ENCODE measurements around the gene RAD51B. TPM values are rescaled to one million over a fixed set of nuclear protein-coding genes. Genes with fewer than 3 reads are reported as not detected.
A peak's percentile ranks its signal among the peaks of the same experiment; 100 is the strongest.

Gene RAD51B
- total RNA-seq, 1 donor from 2014 or later = 28.5 TPM

DNA sequence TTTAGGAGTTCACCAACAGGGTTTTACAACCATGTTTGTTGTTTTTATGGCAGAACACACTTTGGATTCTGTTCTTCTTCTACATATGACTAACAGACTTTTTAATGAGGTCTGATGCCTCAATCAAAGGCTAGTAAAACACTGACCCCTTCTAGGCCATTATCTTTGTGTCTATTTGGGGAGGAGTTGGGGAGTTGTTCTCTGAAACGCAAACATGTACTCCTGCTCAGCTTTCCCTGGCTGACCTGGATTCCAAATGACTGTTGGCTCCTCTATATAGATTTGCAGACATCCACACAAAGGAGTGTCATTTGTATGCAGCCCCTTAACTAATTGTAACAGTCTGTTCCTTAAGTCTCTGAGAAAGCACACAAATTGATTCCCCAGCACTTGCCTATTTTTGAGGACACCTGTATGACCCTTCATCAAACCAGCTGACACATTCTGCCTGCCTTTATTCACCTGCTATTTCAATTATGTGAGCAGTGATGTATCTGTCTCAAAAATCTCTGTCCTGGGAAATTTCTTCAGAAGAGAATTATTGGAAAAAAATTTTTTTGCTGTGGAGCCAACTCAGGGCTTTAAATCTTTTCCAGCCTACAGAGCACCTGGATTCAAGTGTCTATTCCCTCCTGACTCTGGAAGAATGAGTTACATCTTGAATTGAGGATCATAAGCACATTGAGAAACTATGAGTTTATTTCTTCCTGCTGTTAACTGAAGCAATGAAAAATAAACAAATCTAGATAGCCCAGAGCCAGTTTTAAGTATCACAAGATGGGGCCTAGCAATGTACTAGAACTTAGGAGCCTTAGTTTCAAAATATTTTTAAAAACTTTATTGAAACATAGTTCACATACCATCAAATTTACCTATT lies 417.2 kb downstream of the RAD51B start:
- TF ChIP-seq POLR2AphosphoS5 (IDR thresholded peaks at IDR 0.05; ENCODE audit: insufficient read depth in 1 of 2, low read depth in 1 of 2) (no peak), POLR2A (IDR thresholded peaks at IDR 0.05) (no peak)
- TF ChIP-seq, protein P1, sequence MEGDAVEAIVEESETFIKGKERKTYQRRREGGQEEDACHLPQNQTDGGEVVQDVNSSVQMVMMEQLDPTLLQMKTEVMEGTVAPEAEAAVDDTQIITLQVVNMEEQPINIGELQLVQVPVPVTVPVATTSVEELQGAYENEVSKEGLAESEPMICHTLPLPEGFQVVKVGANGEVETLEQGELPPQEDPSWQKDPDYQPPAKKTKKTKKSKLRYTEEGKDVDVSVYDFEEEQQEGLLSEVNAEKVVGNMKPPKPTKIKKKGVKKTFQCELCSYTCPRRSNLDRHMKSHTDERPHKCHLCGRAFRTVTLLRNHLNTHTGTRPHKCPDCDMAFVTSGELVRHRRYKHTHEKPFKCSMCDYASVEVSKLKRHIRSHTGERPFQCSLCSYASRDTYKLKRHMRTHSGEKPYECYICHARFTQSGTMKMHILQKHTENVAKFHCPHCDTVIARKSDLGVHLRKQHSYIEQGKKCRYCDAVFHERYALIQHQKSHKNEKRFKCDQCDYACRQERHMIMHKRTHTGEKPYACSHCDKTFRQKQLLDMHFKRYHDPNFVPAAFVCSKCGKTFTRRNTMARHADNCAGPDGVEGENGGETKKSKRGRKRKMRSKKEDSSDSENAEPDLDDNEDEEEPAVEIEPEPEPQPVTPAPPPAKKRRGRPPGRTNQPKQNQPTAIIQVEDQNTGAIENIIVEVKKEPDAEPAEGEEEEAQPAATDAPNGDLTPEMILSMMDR (IDR thresholded peaks at IDR 0.05) = no peak
- Histone ChIP-seq H3K4me1 (peaks cover 61% of the 10 kb centered on the region), H3K27me3 (no peaks in the 10 kb centered on the region), H3K4me3 (no peak overlapping the region), H3K27ac (peak overlapping the region; percentile 76), H3K9me3 (no peaks in the 10 kb centered on the region), H3K36me3 (no peaks in the 10 kb centered on the region)
- intact Hi-C loops (cut with DNase I) = no loop called here
- DNase-seq (ENCODE audit: extremely low spot score in 2 of 2) = no peak

DNA sequence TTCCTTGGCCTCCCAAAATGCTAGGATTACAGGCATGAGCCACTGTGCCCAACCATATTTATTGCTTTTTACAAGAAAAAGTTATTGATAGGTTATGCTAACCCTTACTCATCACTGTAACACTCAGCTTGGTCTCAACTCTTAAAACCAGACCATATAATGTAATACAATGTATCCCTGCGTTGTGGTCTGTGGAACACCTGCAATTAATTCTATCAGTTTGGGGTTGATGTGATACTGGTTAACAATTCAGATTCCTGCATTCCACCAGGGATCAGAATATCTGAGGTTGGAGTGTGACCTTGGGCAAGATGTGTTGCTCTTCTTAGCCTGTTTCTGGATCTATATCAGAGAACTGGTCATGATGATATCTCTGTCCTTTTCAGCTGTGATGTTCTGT lies 419.0 kb downstream of the RAD51B start:
- Histone ChIP-seq H3K4me3 (no peak overlapping the region), H3K27ac (peak overlapping the region; percentile 76), H3K36me3 (no peaks in the 10 kb centered on the region), H3K9me3 (no peaks in the 10 kb centered on the region), H3K27me3 (no peaks in the 10 kb centered on the region), H3K4me1 (peaks cover 49% of the 10 kb centered on the region)
- intact Hi-C loops (cut with DNase I) = no loop called here
- no peak for TF ChIP-seq POLR2A (IDR thresholded peaks at IDR 0.05)
- DNase-seq (ENCODE audit: extremely low spot score in 2 of 2) = no peak

GRCh38 chr14:68238976-68239375 lies 419.4 kb downstream of the RAD51B start:
- Histone ChIP-seq H3K4me1 (peaks cover 49% of the 10 kb centered on the region), H3K27ac (peak overlapping the region; percentile 76), H3K36me3 (no peaks in the 10 kb centered on the region), H3K9me3 (no peaks in the 10 kb centered on the region), H3K4me3 (no peak overlapping the region), H3K27me3 (no peaks in the 10 kb centered on the region)
- intact Hi-C loops (cut with DNase I) = no loop called here
- TF ChIP-seq, protein P1 (IDR thresholded peaks at IDR 0.05) = no peak
- TF ChIP-seq POLR2A (IDR thresholded peaks at IDR 0.05) (no peak), POLR2AphosphoS5 (IDR thresholded peaks at IDR 0.05; ENCODE audit: insufficient read depth in 1 of 2, low read depth in 1 of 2) (no peak)
- no peak for DNase-seq (ENCODE audit: extremely low spot score in 2 of 2)

DNA sequence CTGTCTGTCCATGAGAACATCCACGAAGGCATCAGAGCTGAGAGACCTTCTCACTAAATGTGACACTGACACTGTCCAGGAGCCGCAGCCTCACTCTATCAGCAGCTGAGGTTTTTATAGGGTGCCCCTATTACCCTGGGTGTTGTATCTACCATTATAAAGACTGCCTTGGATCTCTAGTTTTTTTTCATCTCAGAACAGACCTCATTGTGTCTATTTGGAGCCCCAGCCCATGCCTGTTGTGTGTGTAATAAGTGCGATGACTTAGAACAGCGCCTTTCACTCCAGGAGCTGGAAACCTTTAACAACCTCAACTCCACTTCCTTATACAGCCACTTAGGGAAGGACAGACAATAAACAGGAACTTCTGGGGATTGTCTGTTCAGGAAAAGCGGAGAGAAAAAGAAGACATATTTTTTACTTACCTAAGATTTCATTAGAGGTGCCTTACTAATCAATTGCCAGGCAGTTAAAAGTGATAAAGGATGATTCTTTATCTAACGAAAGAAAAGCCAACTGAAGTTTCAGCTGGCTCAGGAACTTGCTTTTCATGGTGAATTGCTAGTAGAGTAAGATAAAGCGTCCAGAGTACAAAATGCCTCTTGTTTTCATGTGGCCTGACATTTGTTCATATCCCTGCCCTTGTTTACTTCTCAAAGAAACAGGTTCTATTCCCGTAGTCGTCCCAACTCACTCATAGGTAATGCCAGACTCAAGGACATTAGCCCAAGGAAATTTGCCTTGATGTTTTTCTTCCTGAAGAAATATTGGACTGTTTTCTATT lies 420.6 kb downstream of the RAD51B start:
- Histone ChIP-seq H3K4me3 (no peak overlapping the region), H3K4me1 (peaks cover 56% of the 10 kb centered on the region), H3K9me3 (no peaks in the 10 kb centered on the region), H3K36me3 (no peaks in the 10 kb centered on the region), H3K27ac (peak overlapping the region; percentile 76), H3K27me3 (no peaks in the 10 kb centered on the region)
- no peak for DNase-seq (ENCODE audit: extremely low spot score in 2 of 2)
- TF ChIP-seq POLR2AphosphoS5 (IDR thresholded peaks at IDR 0.05; ENCODE audit: insufficient read depth in 1 of 2, low read depth in 1 of 2) = peak in 1 of 2 donors; percentile 26
- TF ChIP-seq, protein P1 (IDR thresholded peaks at IDR 0.05) = no peak
- intact Hi-C loops (cut with DNase I) = no loop called here

DNA sequence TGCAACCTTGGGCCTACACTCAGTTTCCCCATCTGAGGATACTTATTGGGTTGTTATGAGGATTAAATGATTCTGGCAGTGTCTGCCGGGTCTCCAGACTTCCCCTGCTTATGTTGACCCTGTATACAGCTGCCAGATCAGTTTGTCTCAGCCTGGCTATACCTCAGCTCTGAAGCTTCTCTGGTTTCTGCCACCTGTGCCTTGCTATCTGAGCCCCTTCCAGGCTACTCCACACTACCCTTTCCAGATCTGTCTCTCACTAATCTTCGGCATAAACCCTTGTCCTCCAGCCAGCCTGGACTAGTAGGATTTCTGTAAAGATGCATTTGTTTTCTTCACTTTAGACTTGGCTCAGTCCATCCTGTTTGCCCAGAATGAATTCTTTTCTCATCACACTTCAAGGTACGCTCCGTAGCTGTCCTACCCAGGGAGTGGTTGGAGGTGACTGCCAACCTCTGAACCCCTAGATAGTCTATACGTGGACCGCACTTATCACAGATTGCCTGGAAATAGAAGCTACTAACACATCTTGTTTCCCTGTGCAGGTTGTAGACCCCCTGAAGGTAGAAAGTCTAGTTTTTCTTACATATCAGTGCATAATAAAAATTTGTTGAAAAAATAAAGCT lies 422.4 kb downstream of the RAD51B start:
- intact Hi-C loops (cut with DNase I) = no loop called here
- Histone ChIP-seq H3K4me3 (no peak overlapping the region), H3K27ac (peak overlapping the region; percentile 22), H3K4me1 (peaks cover 62% of the 10 kb centered on the region), H3K9me3 (no peaks in the 10 kb centered on the region), H3K36me3 (no peaks in the 10 kb centered on the region), H3K27me3 (no peaks in the 10 kb centered on the region)
- TF ChIP-seq, protein P1 (IDR thresholded peaks at IDR 0.05) = no peak
- TF ChIP-seq POLR2A (IDR thresholded peaks at IDR 0.05) (no peak), POLR2AphosphoS5 (IDR thresholded peaks at IDR 0.05; ENCODE audit: insufficient read depth in 1 of 2, low read depth in 1 of 2) (no peak)
- no peak for DNase-seq (ENCODE audit: extremely low spot score in 2 of 2)

Measured in vagina (tissue), 2 donors.